Tibial artery (tissue), 4 donors: ENCODE measurements around the gene RDH11.

Experiments
- DNase-seq, 2 donors: peaks; one replicate each; pipeline ENCODE4 v3.0.0-alpha.2; 2019
- H3K27ac ChIP-seq, 2 donors: fragments of 200-600 bp; sonication (generic) in 1 of 2; 1 replicate in 1 of 2; 2 replicates in 1 of 2; pipeline ENCODE4 v1.5.1; 2018 to 2019; ENCODE audit warnings: mild to moderate bottlenecking in 1 of 2
- H3K27me3 ChIP-seq, 2 donors: fragments of 200-600 bp; sonication (generic) in 1 of 2; one replicate each; pipeline versions ENCODE4 v1.5.1 to v1.6.0; 2016 to 2019
- H3K36me3 ChIP-seq, 3 donors: fragments of 200-600 bp; sonication (generic) in 2 of 3; one replicate each; pipeline ENCODE4 v1.5.1; 2016 to 2019; ENCODE audit warnings: mild to moderate bottlenecking in 2 of 3
- H3K4me1 ChIP-seq, 4 donors: fragments of 200-600 bp; sonication (generic) in 2 of 4; 1 replicate in 3 of 4; 2 replicates in 1 of 4; pipeline ENCODE4 v1.5.1; 2016 to 2019
- H3K4me3 ChIP-seq, 2 donors: fragments of 200-600 bp; sonication (generic) in 1 of 2; 1 replicate in 1 of 2; 2 replicates in 1 of 2; pipeline ENCODE4 v1.5.1; 2018 to 2019; ENCODE audit warnings: mild to moderate bottlenecking in 2 of 2
- H3K9me3 ChIP-seq, 3 donors: fragments of 200-600 bp; sonication (generic) in 1 of 3; one replicate each; pipeline ENCODE4 v1.5.1; 2016 to 2019
- CTCF ChIP-seq, 2 experiments: fragments of 200-600 bp in 1 of 2; fragments of 450-650 bp in 1 of 2; IDR thresholded peaks; one replicate each; pipeline ENCODE4 v1.5.1; 2017 to 2019; ENCODE audit warnings: antibody characterized with exemption in 2 of 2, mild to moderate bottlenecking in 1 of 2, moderate library complexity in 1 of 2
- intact Hi-C: fragments of 100-400 bp; cut with DNase I; formaldehyde crosslinking; loops from one replicate; pipeline ENCODE4 v1.15.0; 2023; ENCODE audit warnings: low total_unique reads

The RDH11 gene

GRCh38 chr14:67641480-67641879 is 54.1 kb downstream of the RDH11 start:
- Histone ChIP-seq H3K9me3 (no peaks in the 10 kb centered on the region), H3K4me1 (no peaks in the 10 kb centered on the region), H3K27me3 (no peaks in the 10 kb centered on the region), H3K36me3 (peaks cover 0 to 11% (median 0%) of the 10 kb centered on the region in 3 donors), H3K4me3 (no peak overlapping the region), H3K27ac (no peak overlapping the region)
- no peak for TF ChIP-seq CTCF (IDR thresholded peaks at IDR 0.05)
- no peak for DNase-seq
- intact Hi-C loops: no loop called here

- Histone ChIP-seq H3K4me3 (no peak overlapping the region), H3K36me3 (peaks cover 0 to 5% (median 0%) of the 10 kb centered on the region in 3 donors), H3K9me3 (no peaks in the 10 kb centered on the region), H3K27me3 (no peaks in the 10 kb centered on the region), H3K4me1 (no peaks in the 10 kb centered on the region), H3K27ac (no peak overlapping the region)
- TF ChIP-seq CTCF (IDR thresholded peaks at IDR 0.05): no peak
- intact Hi-C loops: no loop called here
- no peak for DNase-seq
Observed at GRCh38 chr14:67638642-67639041, 56.9 kb downstream of the RDH11 start.

GRCh38 chr14:67636361-67636919 is 59.1 kb downstream of the RDH11 start:
- Histone ChIP-seq H3K27ac (no peak overlapping the region), H3K36me3 (peaks cover 0 to 5% (median 0%) of the 10 kb centered on the region in 3 donors), H3K4me1 (no peaks in the 10 kb centered on the region), H3K4me3 (no peak overlapping the region), H3K27me3 (no peaks in the 10 kb centered on the region), H3K9me3 (no peaks in the 10 kb centered on the region)
- intact Hi-C loops: no loop called here
- no peak for TF ChIP-seq CTCF (IDR thresholded peaks at IDR 0.05)
- no peak for DNase-seq

- Histone ChIP-seq H3K4me1 (no peaks in the 10 kb centered on the region), H3K9me3 (no peaks in the 10 kb centered on the region), H3K27ac (no peak overlapping the region), H3K27me3 (no peaks in the 10 kb centered on the region), H3K4me3 (no peak overlapping the region), H3K36me3 (peaks cover 0 to 5% (median 0%) of the 10 kb centered on the region in 3 donors)
- no peak for DNase-seq
- no peak for TF ChIP-seq CTCF (IDR thresholded peaks at IDR 0.05)
- intact Hi-C loops: no loop called here
Observed at GRCh38 chr14:67633451-67634147, 62.0 kb downstream of the RDH11 start.

- H3K27ac ChIP-seq: no peak overlapping the region
- TF ChIP-seq CTCF (IDR thresholded peaks at IDR 0.05): no peak
- no peak overlapping the region for H3K4me3 ChIP-seq
- no peaks in the 10 kb centered on the region for H3K4me1 ChIP-seq
- peaks cover 0 to 5% (median 0%) of the 10 kb centered on the region in 3 donors for H3K36me3 ChIP-seq
- H3K27me3 ChIP-seq: no peaks in the 10 kb centered on the region
- H3K9me3 ChIP-seq: no peaks in the 10 kb centered on the region
- no peak for DNase-seq
- intact Hi-C loops: no loop called here
Observed at GRCh38 chr14:67630938-67631337, 64.6 kb downstream of the RDH11 start.
